DMS 273 treated with DMSO at 0.1 percent for 48 hours (cell line): ENCODE measurements around the gene HECA.
A peak's percentile ranks its signal among the peaks of the same experiment; 100 is the strongest.
"Not testable (repeated sequence)": the region's sequence is repeated elsewhere in the genome, so short reads cannot be mapped to it uniquely, and the experiment has no call there.

Experiments
- DNase-seq: peaks from one replicate; lab custom pipeline; 2025; lab: John Stamatoyannopoulos, UW

The HECA gene

GRCh38 chr6:139205843-139206242 lies 71.0 kb downstream of the HECA start:
- no peak for DNase-seq

- DNase-seq = not testable (repeated sequence)
Measured at GRCh38 chr6:139210766-139211165, 75.9 kb downstream of the HECA start.

- DNase-seq = not testable (repeated sequence)
Measured at GRCh38 chr6:139212460-139212859, 77.6 kb downstream of the HECA start.

- peak; percentile 96 for DNase-seq
Measured at GRCh38 chr6:139219271-139219729, 84.4 kb downstream of the HECA start.

GRCh38 chr6:139219746-139220145 lies 84.9 kb downstream of the HECA start:
- DNase-seq = no peak

- not testable (repeated sequence) for DNase-seq
Measured at GRCh38 chr6:139228387-139228786, 93.5 kb downstream of the HECA start.
